GM21390 (cell line): ENCODE results near the gene ZNF160.
"Not testable (repeated sequence)": the region's sequence is repeated elsewhere in the genome, so short reads cannot be mapped to it uniquely, and the experiment has no call there.

Experiments
- ATAC-seq: cut with Tn5 transposase; IDR thresholded peaks from one replicate; pipeline ENCODE4 v1.9.1; 2021; ENCODE audit not compliant: unreplicated experiment

Gene ZNF160

GRCh38 chr19:53034054-53034453 is 69.2 kb downstream of the ZNF160 start:
- no peak for ATAC-seq

- ATAC-seq, result not testable (repeated sequence)
Observed at GRCh38 chr19:53028306-53028705, 74.9 kb downstream of the ZNF160 start.

- no peak for ATAC-seq
Observed at GRCh38 chr19:53019684-53020083, 83.5 kb downstream of the ZNF160 start.
